IPS DF 4.7 (cell line): Measurements from ENCODE around the gene FCGR2B.
"Not testable (repeated sequence)": the region's sequence is repeated elsewhere in the genome, so short reads cannot be mapped to it uniquely, and the experiment has no call there.

Experiments used
- DNase-seq: peaks from one replicate; pipeline ENCODE4 v3.0.0-alpha.2; 2013; ENCODE audit warnings: low spot score; ENCODE audit errors: extremely low read depth

FCGR2B gene

DNA sequence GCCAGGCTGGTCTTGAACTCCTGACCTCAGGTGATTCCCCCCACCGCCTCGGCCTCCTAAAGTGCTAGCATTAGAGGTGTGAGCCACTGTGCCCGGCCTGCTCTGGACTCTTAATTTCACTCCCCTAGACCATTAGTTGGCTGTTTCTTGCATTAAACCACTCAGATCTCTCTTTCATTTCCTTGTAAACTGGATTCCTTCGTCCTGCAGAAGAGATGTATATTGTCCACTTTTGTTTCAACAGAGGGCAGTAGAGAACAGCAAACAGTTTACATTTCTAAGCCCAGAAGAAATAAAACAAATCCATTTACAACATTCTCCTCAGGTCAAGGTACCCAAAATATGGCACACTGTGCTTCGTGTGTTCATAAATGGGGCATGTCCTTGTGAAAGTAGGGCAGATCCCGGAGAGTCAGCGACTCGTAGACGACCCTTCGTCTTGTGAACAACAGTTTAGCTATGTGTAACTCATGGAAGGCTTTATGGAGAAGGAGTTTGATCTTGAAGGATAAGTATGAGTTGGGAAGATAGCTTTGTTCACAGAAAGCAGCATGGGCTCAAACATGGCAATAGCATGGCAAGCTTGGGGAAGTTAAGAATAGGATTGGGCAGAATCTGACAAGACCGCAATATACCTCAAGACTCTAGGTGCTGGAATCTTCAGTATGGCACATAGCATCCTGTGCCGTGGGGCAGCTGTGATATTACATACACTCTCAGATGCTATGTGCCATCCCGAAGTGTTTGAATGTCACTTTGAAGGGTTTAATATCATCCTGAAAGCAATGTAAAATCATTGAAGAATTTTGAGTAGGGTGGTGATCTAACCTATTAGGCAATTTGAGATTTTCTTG is 15.2 kb upstream of the FCGR2B start:
- DNase-seq = not testable (repeated sequence)

DNA sequence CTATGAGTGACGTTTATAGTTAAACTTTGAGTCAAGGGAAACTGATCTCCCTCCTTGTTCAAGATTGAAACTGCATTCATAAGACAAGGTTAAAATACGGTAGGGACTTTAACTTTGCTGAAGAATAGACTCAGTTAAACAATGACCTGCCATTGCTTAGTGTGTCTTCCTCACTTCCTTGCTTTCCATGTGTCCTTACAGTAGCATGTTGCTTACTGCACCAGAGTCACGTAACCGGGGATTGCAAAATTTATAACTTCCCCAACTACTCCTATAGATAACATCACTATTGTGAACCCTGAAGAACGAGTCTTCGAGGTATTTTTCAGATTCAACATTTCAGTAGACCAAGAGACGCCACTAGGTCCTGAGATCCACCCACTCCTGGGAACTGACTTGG is 9.4 kb upstream of the FCGR2B start:
- not testable (repeated sequence) for DNase-seq

DNA sequence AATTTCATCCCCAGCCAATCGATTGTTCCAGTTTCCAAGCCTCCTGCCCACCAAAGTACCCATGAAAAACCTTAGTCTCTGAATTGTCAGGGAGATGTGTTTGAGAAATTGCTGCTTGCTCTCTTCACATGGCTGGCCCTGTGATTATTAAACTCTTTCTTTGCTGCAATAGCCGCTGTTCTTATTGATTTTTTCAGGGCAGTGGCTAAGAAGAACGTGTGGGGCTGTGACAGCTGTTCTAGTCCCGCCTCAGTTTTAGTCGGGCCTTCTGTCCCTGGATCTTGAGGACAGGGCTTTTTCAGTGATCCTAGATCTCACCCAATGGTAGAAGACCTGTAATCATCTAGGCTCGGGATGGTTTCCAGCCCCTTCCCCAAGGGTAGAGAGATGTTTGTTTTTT is 9.0 kb upstream of the FCGR2B start:
- DNase-seq = not testable (repeated sequence)

DNA sequence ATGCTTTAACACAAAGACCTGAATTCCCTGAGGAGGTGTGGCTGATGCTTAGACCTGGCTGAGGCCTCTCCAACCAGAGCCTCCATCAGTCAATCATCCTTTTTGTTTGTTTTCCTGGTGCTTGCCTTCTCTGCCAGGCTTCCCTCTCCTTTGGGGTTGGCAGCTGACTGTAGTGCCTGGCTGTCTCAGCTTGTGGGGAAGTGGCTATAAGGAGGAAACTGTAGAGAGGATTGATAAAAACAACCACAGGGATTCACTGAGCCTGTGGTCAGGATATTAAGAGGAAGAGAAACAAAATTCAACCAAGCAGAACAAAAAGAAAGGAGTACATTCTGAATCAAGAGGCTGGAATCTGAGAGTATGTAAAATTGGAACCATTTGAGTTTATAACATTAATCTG is 4.4 kb upstream of the FCGR2B start:
- DNase-seq = not testable (repeated sequence)

DNA sequence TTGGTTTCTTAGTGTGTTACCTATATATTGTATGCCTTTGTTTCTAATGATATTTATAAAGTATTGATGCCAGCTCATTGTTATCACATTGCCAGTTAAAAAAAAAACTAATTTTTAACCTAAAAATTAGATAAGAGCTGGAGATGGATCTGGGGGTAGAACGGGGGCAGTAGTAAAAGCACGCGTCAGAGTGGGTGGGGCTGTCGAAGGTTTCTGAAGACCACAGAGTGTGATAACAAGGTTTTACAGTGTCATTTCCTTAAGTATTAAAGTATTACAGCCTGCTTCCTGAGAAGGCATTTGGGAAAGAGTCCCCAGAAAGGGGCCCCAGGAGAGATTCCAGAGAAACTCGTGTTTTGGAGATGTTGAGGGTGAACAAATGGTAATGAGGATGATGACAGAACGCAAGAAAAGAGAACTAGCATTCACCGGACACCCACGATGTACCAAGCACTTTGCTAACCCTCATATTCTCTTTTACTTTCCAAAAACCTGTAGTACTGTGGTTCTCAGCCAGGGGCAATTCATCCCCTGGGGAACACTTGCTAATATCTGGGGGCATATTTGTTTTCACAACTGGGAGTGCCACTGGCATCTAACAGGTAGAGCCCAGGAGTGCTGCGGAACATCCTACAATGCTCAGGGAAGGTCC is 1.2 kb upstream of the FCGR2B start:
- DNase-seq = not testable (repeated sequence)

DNA sequence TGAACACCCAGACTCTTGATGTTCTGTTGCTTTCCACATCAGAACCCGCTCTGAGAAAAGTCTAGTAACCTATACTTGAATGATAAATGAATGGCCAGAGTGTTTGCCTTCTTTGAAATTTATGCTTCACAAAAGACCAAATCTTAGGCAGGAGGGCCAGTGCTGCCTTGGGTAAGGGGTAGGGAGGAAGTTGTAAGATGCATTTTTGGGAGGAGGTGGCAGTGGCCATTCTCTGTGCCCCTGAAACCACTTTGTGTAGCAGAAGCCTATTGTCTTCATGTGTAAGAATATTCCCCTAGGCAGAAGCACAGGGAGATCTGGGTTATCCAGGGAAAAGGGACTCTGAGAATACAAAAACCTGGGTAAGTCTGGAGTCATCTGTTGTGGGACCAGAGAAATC is 626 bp downstream of the FCGR2B start:
- not testable (repeated sequence) for DNase-seq

DNA sequence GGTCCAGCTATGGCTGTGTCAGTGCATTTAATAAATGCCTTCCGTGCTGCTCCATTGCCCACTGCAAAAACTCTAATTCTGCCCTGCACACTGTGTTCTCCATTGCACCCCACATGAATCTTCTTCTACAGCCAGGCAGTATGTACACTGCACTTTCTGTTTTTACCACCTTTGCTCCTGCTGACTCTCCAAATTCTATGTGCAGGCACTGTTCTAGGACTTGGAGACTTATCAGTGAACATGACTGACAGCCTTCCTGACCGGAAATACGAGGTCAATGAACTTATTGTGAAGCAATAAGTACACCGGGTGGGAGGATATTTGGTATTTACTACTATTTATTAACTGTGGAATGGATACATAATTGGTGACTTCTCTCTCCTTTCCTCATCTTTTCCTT is 1.7 kb downstream of the FCGR2B start:
- DNase-seq = not testable (repeated sequence)

DNA sequence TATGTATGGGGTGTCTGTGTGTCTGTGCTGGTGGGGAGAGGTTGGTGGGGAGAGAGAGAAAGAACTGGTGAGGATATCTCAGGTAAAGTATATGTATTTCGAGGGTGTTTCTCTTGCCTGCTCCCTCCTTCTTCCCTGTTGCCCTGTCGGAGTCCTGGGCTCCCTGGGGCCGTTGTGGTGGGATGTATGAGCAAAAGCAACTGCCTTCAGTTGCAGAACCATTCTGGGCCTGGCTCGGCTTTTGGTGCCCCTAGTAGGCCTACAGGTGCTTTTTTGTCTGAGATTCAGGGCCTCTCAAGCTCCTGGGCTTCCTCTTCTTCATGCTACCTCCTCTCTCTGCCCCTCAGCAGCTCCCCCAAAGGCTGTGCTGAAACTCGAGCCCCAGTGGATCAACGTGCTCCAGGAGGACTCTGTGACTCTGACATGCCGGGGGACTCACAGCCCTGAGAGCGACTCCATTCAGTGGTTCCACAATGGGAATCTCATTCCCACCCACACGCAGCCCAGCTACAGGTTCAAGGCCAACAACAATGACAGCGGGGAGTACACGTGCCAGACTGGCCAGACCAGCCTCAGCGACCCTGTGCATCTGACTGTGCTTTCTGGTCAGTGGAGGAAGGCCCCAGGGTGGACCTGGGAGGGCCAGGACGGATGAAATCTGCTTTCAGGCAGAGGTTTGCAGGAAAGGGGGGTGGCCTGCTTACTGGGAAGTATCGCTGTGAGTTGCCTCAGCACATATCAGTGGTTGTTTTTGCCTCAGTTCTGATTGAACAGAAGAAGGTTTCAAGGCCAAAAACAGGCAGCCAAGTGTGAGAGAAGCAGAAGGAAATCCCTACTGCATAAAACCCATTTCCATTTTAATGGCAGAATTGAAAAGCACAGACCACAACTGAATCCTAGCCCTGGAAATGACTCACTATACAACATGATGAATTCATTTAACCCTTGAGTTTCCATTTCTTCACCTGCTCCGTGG is 8.4 kb downstream of the FCGR2B start:
- DNase-seq = not testable (repeated sequence)

DNA sequence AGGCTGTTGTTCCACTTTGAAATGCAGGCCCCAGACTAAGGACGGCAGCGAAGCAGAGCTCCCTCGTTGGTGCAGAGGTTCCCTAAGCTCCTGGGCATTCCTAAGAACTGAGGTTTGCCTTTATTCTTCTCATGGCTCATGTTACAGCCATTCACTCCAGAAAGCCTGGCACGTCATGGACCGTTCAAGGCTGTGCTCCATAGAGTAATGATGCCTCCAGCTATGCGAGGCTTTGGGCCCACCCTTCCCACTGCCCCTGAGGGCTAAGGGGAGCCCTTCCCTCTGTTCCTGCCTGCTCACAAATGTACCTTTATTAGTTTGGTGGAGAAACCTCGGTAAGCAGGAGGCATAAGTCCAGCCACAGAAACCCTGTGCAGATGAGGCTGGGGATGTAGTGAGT is 10.5 kb downstream of the FCGR2B start:
- DNase-seq = not testable (repeated sequence)

DNA sequence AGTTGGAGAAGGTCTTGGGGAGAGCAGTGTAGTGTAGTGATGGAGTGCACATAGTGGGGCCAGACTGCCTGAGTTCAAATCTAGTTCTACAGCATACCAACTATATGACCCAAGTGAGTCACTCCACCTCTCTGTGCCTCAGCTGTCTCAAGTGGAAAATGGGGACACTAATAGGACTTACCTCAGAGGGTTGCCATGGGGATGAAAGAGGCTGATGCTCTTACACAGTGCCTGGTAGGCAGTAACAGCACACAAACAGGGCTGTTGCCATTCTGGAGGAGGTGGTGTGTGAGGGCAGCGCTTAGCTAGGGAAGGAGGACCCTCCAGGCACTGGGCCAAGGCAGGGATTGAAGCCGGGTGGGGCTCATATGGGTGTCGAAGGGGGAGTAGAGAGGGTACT is 11.5 kb downstream of the FCGR2B start:
- DNase-seq = not testable (repeated sequence)

DNA sequence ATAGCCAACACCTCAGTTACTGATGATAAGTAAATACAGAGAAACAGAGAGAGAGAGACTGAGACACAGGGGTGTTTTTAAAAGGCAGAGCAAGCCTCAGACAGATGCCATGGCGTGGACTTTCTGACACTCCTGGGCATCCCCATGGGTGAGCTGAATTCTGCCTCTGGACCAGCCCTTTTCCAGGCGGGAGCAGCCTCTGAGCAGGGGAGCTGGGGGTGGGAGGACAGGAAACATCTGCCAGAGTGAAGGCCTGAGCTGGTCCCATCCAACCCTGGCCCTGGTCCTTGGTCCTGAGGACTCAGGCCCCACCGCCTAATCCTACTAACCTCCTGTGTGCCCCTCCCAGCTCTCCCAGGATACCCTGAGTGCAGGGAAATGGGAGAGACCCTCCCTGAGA is 12.0 kb downstream of the FCGR2B start:
- DNase-seq = not testable (repeated sequence)

DNA sequence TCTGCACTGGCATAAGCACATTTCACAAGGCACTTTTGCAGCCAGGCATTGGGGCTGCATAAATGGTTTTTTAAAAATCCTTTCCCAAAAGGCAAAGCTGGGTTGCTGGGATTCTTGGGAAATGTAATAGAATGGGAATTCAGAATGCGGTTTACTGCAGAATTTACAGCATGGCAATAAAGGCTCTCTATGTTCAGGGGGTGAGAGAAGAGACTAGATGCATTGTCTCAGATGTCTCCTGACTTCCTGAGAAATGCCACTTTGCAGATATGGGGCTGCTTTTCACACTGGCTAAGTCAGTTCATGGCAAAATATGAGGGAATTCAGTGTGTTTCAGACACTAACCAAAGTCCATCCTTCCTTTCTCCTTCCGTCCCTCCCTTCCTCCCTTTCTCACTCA is 13.5 kb downstream of the FCGR2B start:
- DNase-seq = no peak

DNA sequence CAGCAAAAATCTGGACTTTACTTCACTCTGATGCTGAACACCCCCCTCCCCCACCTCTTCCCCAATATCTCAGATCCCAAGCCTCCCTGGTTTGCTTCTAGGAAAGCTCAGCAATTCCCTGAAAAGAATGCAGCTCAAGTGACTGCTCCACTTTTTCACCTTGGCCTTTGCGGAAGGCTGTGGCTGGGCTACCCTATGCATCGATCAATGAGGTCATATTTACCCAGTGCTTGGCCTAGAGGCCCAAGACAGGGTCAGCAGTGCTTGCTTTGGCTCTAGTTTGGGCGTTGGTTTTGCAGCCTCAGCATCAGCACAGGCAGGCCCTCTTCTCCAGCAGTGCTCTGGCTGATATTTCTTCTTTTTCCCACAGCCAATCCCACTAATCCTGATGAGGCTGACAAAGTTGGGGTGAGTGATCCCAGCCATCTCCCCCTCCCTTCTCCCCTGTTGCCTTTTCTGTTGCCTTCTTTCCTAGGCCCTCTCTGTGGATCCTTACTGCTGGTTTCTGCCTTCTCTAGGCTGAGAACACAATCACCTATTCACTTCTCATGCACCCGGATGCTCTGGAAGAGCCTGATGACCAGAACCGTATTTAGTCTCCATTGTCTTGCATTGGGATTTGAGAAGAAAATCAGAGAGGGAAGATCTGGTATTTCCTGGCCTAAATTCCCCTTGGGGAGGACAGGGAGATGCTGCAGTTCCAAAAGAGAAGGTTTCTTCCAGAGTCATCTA is 14.2 kb downstream of the FCGR2B start:
- DNase-seq = no peak

DNA sequence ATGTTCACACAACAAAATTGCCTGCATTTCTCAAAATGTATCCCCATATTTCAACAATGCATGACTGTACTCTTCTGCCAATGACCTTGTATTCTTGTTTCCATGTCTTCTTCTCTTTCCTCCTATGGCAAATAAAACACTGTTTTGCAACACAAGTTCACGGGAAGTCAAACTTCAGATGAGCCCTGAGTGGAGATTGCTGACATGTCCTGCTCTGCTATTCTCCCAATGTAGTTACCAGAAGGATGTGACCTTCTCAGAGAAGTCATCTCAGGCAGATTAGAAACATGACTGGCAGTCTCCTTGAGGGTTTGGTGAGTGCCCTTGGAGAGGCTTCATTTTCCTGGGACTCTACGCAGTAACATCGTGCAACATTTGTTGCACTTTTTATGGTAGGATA is 15.6 kb downstream of the FCGR2B start:
- no peak for DNase-seq

DNA sequence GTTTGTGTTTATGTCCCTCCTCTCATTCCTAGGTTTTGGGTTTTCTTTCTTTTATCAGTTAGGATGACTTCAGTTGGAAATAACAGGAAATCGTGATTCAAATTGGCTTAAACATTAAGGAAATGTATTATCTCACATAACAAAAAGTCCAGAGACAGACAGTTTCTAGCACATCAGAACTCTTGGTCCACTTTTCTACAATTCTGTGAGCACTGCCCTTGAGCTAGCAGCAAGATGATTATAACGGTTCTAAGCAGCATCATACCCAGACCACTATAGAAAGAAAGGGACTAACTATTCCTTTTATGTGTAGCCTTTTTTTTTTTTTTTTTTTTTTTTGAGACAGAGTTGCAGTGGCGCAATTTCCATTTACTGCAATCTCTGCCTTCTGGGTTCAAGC is 18.9 kb downstream of the FCGR2B start:
- no peak for DNase-seq

DNA sequence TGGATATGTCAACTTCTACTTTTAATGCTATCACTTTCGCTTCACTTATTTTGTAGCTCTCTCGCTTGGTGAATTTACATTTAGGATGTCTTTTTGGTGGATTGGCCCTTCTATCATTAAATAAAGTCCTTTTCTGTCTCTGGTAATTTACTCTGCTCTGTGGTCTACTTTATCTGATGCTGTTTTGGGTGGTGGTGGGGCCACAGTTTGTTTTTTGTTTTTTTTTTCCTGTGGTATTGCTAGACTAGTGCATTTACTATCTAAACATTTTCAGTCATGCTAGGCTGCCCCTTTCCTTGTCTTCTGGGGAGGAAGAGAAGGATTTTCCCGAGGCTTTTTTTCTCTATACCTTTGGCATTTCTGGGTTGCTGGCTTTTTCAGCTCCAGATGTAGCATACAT is 26.0 kb downstream of the FCGR2B start:
- no peak for DNase-seq

DNA sequence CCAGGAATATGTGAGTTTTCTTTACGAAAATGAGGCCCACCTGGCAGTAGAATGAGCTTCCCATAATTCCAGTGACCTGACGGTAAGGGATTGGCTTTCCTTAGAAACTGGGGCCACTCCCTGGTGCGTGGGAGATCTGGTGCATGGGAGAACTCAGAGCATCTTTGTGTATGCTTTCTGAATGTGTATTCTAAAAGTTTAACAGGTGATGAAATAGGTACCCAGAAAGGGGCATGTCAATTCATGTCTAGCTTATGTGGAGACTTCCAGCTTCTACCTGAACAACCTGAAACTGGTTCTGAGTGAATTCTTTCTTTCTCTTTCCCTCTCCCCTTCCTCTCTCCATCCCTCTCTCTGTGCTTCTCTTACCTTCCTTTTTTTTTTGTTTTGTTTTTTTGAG is 28.9 kb downstream of the FCGR2B start:
- DNase-seq = no peak

DNA sequence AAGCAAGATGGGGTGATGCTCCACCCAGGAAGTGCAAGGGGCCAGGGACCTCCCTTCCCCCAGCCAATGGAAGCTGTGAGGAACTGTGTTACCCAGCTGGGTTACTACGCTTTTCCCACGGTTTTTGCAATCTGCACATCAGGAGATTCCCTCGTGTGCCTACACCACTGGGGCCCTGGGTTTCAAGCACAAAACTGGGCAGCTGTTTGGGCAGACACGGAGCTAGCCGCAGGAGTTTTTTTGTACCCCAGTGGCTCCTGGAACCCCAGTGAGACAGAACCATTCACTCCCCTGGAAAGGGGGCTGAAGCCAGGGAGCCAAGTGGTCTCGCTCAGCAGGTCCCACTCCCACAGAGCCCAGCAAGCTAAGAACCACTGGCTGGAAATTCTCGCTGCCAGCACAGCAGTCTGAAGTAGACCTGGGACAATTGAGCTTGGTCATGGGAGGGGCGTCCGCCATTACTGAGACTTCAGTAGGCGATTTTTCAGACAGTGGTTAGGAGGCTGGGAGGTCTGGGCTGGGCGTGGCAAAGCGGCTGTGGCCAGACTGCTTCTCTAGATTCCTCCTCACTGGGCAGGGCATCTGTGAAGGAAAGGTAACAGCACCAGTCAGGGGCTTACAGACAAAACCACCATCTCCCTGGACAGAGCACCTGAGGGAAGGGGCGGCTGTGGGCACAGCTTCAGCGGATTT is 30.2 kb downstream of the FCGR2B start:
- DNase-seq = not testable (repeated sequence)

DNA sequence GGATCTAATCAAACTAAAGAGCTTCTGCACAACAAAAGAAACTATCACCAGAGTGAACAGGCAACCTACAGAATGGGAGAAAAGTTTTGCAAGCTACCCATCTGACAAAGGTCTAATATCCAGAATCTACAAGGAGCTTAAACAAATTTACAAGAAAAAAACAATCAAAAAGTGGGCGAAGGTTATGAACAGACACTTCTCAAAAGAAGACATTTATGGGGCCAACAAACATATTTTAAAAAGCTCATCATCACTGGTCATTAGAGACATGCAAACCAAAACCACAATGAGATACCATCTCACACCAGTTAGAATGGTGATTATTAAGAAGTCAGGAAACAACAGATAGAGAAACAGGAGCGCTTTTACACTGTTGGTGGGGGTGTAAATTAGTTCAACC is 35.4 kb downstream of the FCGR2B start:
- not testable (repeated sequence) for DNase-seq

DNA sequence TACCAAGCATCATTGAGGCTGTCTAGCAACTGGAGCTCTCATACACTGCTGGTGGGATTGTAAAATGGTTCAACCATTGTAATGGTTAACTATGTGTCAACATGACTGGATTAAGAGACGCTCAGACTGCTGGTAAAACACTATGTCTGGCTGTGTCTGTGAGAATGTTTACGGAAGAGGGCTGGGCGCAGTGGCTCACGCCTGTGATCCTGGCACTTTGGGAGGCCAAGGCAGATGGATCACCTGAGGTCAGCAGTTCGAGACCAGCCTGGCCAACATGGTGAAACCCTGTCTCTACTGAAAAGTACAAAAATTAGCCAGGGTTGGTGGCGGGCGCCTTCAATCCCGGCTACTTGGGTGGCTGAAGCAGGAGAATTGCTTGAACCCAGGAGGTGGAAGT is 39.3 kb downstream of the FCGR2B start:
- no peak for DNase-seq
